Astrocyte (in vitro differentiated cells and primary cell): ENCODE data around the gene TOMM22. TPM values are rescaled to one million over a fixed set of nuclear protein-coding genes. Genes with fewer than 3 reads are reported as not detected.

Experiments used
- DNase-seq: peaks from one replicate; pipeline ENCODE4 v3.0.0-alpha.2; 2010; ENCODE audit warnings: low read depth
- FAIRE-seq: peaks from 2 replicates; lab custom pipeline; 2011; peaks lifted over from hg19 to GRCh38; lab: Jason Lieb, UNC
- H2AFZ ChIP-seq: 2 replicates; pipeline ENCODE4 v1.6.0; 2012; ENCODE audit warnings: low read depth, low read length, inconsistent platforms
- H3K27ac ChIP-seq: 2 replicates; pipeline ENCODE4 v1.5.1; 2011; ENCODE audit warnings: low read depth, low read length, inconsistent platforms
- H3K27me3 ChIP-seq: 2 replicates; pipeline ENCODE4 v1.6.0; 2011; ENCODE audit warnings: low read length, inconsistent platforms; ENCODE audit not compliant: insufficient read depth
- H3K36me3 ChIP-seq: 2 replicates; pipeline ENCODE4 v1.5.1; 2011; ENCODE audit warnings: low read length, inconsistent platforms; ENCODE audit not compliant: insufficient read depth
- H3K4me1 ChIP-seq: 2 replicates; pipeline ENCODE4 v1.5.1; 2011; ENCODE audit warnings: low read length, inconsistent platforms; ENCODE audit not compliant: insufficient read depth
- H3K4me2 ChIP-seq: 2 replicates; pipeline ENCODE4 v1.6.0; 2012; ENCODE audit warnings: low read length, inconsistent platforms
- H3K4me3 ChIP-seq: 2 replicates; pipeline ENCODE4 v1.5.1; 2011; ENCODE audit warnings: low read depth, mild to moderate bottlenecking, low read length, inconsistent platforms; ENCODE audit not compliant: insufficient read depth
- H3K79me2 ChIP-seq: 2 replicates; pipeline ENCODE4 v1.6.0; 2012; ENCODE audit warnings: mild to moderate bottlenecking, low read length, inconsistent platforms; ENCODE audit not compliant: insufficient read depth
- H3K9ac ChIP-seq: 2 replicates; pipeline ENCODE4 v1.6.0; 2012; ENCODE audit warnings: mild to moderate bottlenecking, low read length, inconsistent platforms
- H3K9me3 ChIP-seq: 2 replicates; pipeline ENCODE4 v1.5.1; 2012; ENCODE audit warnings: low read depth, mild to moderate bottlenecking, low read length, inconsistent platforms; ENCODE audit not compliant: insufficient read depth
- H4K20me1 ChIP-seq: 2 replicates; pipeline ENCODE4 v1.6.0; 2012; ENCODE audit warnings: low read length, inconsistent platforms; ENCODE audit not compliant: insufficient read depth
- H3K27ac Mint-ChIP-seq: one replicate; pipeline ENCODE4 v1.8.0; 2021; ENCODE audit warnings: mild to moderate bottlenecking, mixed read lengths; ENCODE audit not compliant: unreplicated experiment
- H3K27me3 Mint-ChIP-seq: one replicate; pipeline ENCODE4 v1.8.0; 2021; ENCODE audit warnings: low read depth, mixed read lengths; ENCODE audit not compliant: unreplicated experiment
- H3K36me3 Mint-ChIP-seq: one replicate; pipeline ENCODE4 v1.8.0; 2021; ENCODE audit warnings: low read depth, mixed read lengths; ENCODE audit not compliant: unreplicated experiment
- H3K4me1 Mint-ChIP-seq: one replicate; pipeline ENCODE4 v1.8.0; 2021; ENCODE audit warnings: low read depth, mixed read lengths; ENCODE audit not compliant: unreplicated experiment
- H3K4me3 Mint-ChIP-seq: one replicate; pipeline ENCODE4 v1.8.0; 2021; ENCODE audit warnings: mild to moderate bottlenecking, moderate library complexity, mixed read lengths; ENCODE audit not compliant: unreplicated experiment
- H3K9me3 Mint-ChIP-seq: one replicate; pipeline ENCODE4 v1.8.0; 2021; ENCODE audit warnings: mild to moderate bottlenecking, mixed read lengths; ENCODE audit not compliant: unreplicated experiment
- CTCF ChIP-seq: IDR thresholded peaks from 2 replicates; pipeline ENCODE4 v1.5.1; 2011; ENCODE audit warnings: low read depth, mild to moderate bottlenecking, inconsistent platforms, low read length, moderate library complexity; ENCODE audit not compliant: insufficient read depth
- EZH2 ChIP-seq: IDR thresholded peaks from 2 replicates; pipeline ENCODE4 v1.6.1; 2012; ENCODE audit warnings: mild to moderate bottlenecking, low read length, inconsistent platforms; ENCODE audit not compliant: insufficient read depth
- total RNA-seq: library from RNA; stranded (reverse); gene quantifications from 2 replicates; pipeline ENCODE4 v1.2.1, GENCODE V29; 2021

Gene TOMM22
- total RNA-seq, 1 donor from 2014 or later: 77.8 TPM

DNA sequence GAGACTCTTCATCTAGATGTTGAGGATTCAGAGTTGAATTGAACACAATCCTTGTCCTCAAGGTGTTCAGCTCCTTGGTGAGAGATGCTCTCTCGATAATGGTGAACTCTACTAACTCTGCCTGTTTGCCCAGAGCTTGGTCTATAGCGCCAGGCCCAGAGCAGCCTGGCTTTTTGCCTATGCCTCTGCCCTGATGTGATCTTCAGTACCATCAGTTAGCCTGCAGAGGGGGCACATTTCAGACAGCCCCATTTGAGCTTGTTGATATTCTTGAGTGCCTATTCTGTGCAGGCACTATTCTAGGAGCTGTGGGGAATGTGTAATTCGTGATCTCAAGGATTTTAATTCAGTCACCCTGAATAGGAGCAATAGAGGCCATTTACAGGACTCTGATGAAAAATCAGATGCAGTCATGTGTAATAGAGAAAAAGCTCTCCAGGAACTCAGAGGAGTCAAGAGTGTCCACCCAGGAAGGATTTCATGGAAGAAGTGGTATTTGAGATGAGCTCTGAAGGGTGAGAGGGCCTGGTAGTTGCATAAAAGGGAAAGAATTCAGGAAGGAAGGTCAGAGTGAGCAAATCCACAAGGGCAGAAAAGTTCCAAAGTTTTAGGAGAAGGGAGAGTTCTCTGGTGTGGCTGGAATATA, 43.3 kb downstream of the TOMM22 start:
- H2AFZ ChIP-seq: no peak overlapping the region
- no peaks in the 10 kb centered on the region for H3K27me3 Mint-ChIP-seq
- no peak overlapping the region for H3K4me3 ChIP-seq
- H3K4me1 ChIP-seq: no peaks in the 10 kb centered on the region
- no peak overlapping the region for H3K9ac ChIP-seq
- H3K4me2 ChIP-seq: no peak overlapping the region
- H3K36me3 ChIP-seq: peaks cover 61% of the 10 kb centered on the region
- no peaks in the 10 kb centered on the region for H3K4me1 Mint-ChIP-seq
- FAIRE-seq: no peak
- no peak for DNase-seq
- TF ChIP-seq CTCF: peak; percentile 50
- TF ChIP-seq EZH2: no peak
- H3K36me3 Mint-ChIP-seq: peaks cover 36% of the 10 kb centered on the region
- H3K27ac ChIP-seq: no peak overlapping the region
- peaks cover 37% of the 10 kb centered on the region for H4K20me1 ChIP-seq
- H3K9me3 Mint-ChIP-seq: no peaks in the 10 kb centered on the region
- H3K27me3 ChIP-seq: no peaks in the 10 kb centered on the region
- H3K27ac Mint-ChIP-seq: no peak overlapping the region
- no peaks in the 10 kb centered on the region for H3K9me3 ChIP-seq
- peaks cover 3% of the 10 kb centered on the region for H3K79me2 ChIP-seq
- no peak overlapping the region for H3K4me3 Mint-ChIP-seq

DNA sequence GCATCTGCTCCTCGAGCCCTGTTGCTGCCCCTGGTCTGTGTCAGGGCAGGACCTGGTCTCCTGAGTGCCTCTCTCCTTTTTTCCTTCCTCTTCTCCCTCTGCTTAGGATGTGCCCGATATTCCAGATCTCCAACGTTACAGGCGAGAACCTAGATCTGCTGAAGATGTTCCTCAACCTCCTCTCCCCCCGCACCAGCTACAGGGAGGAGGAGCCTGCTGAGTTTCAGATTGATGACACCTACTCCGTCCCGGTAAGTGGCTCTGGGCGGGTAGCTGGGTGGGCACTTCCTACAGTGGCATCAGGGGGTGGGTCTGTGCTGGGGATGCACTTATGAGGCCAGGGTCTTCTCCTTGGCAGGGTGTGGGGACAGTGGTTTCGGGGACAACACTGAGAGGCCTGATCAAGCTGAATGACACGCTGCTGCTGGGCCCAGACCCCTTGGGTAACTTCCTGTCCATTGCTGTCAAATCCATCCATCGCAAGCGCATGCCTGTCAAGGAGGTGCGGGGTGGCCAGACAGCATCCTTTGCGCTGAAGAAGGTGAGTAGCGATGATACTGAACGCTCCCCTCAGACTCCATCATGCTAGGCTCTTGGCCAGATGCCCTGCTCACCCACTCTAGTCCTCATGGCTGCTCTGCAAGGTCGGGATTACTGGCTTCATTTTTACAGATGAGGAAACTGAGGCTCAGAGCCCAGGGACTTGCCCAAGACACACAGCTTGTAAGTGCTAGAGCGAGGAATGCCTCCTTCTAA, 44.3 kb downstream of the TOMM22 start:
- Histone ChIP-seq H3K27ac (no peak overlapping the region), H3K9ac (no peak overlapping the region), H3K4me2 (no peak overlapping the region), H4K20me1 (peaks cover 31% of the 10 kb centered on the region), H3K36me3 (peaks cover 59% of the 10 kb centered on the region), H2AFZ (no peak overlapping the region), H3K27me3 (no peaks in the 10 kb centered on the region), H3K9me3 (no peaks in the 10 kb centered on the region), H3K79me2 (no peaks in the 10 kb centered on the region), H3K4me1 (no peaks in the 10 kb centered on the region), H3K4me3 (no peak overlapping the region)
- Mint-ChIP-seq H3K4me1 (no peaks in the 10 kb centered on the region), H3K27me3 (no peaks in the 10 kb centered on the region), H3K27ac (no peak overlapping the region), H3K4me3 (no peak overlapping the region), H3K36me3 (peaks cover 45% of the 10 kb centered on the region), H3K9me3 (no peaks in the 10 kb centered on the region)
- DNase-seq: no peak
- TF ChIP-seq EZH2 (no peak), CTCF (no peak)
- FAIRE-seq: no peak

DNA sequence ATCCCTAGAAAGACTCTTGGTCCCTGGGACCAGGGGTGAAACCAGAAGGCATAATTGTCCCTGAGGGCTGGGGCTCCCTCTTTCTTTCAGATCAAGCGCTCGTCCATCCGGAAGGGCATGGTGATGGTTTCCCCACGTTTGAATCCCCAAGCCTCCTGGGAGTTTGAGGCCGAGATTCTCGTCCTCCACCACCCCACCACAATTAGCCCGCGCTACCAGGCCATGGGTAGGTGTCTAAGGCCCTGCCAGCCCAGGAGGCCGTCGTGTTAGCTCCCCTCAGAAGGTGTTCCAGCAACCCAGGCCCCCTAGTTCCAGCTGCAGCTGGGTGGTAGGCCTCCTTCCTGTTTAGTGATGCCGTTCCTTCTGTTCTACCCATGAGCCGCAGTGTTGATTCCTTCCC, 45.4 kb downstream of the TOMM22 start:
- Histone ChIP-seq H3K9me3 (no peaks in the 10 kb centered on the region), H3K4me1 (no peaks in the 10 kb centered on the region), H3K27me3 (no peaks in the 10 kb centered on the region), H3K27ac (no peak overlapping the region), H4K20me1 (peaks cover 30% of the 10 kb centered on the region), H3K4me2 (no peak overlapping the region), H2AFZ (no peak overlapping the region), H3K9ac (no peak overlapping the region), H3K79me2 (no peaks in the 10 kb centered on the region), H3K36me3 (peaks cover 57% of the 10 kb centered on the region), H3K4me3 (no peak overlapping the region)
- no peak overlapping the region for H3K4me3 Mint-ChIP-seq
- H3K27me3 Mint-ChIP-seq: no peaks in the 10 kb centered on the region
- FAIRE-seq (no peak), DNase-seq (no peak)
- H3K9me3 Mint-ChIP-seq: no peaks in the 10 kb centered on the region
- no peaks in the 10 kb centered on the region for H3K4me1 Mint-ChIP-seq
- peaks cover 43% of the 10 kb centered on the region for H3K36me3 Mint-ChIP-seq
- TF ChIP-seq CTCF (no peak), EZH2 (no peak)
- no peak overlapping the region for H3K27ac Mint-ChIP-seq
